GM12891 (cell line): Measurements from ENCODE around the gene IGFBP5.

Experiments used
- PAX5 ChIP-seq: IDR thresholded peaks from 2 replicates; pipeline ENCODE4 v1.6.1; 2011; ENCODE audit warnings: low read length, moderate library complexity, mild to moderate bottlenecking; ENCODE audit not compliant: insufficient read depth, severe bottlenecking
- POLR2A ChIP-seq: IDR thresholded peaks from 2 replicates; pipeline ENCODE4 v1.6.1; 2011; ENCODE audit warnings: low read depth, low read length, control low read depth
- POLR2AphosphoS5 ChIP-seq: IDR thresholded peaks from 2 replicates; pipeline ENCODE4 v1.6.1; 2011; ENCODE audit warnings: low read depth, low read length, control low read depth

GRCh38 chr2:216645636-216645950 is 49.8 kb downstream of the IGFBP5 start:
- TF ChIP-seq POLR2AphosphoS5 (no peak), POLR2A (no peak), PAX5 (no peak)
